Amniotic stem cell (primary cell): ENCODE data around the gene DNAI4.
"Not testable (repeated sequence)": the region's sequence is repeated elsewhere in the genome, so short reads cannot be mapped to it uniquely, and the experiment has no call there.

ENCODE experiments used
- DNase-seq: peaks from one replicate; lab custom pipeline; 2025; lab: John Stamatoyannopoulos, UW

DNAI4 gene

GRCh38 chr1:66833112-66833511, 91.5 kb downstream of the DNAI4 start:
- DNase-seq = no peak

GRCh38 chr1:66831529-66832239, 93.0 kb downstream of the DNAI4 start:
- no peak for DNase-seq

GRCh38 chr1:66824771-66825170, 99.9 kb downstream of the DNAI4 start:
- DNase-seq = no peak

GRCh38 chr1:66809736-66810326, 114.8 kb downstream of the DNAI4 start:
- no peak for DNase-seq

- DNase-seq = no peak
Observed at GRCh38 chr1:66809245-66809644, 115.4 kb downstream of the DNAI4 start.

GRCh38 chr1:66795839-66796238, 128.8 kb downstream of the DNAI4 start:
- not testable (repeated sequence) for DNase-seq

DNA sequence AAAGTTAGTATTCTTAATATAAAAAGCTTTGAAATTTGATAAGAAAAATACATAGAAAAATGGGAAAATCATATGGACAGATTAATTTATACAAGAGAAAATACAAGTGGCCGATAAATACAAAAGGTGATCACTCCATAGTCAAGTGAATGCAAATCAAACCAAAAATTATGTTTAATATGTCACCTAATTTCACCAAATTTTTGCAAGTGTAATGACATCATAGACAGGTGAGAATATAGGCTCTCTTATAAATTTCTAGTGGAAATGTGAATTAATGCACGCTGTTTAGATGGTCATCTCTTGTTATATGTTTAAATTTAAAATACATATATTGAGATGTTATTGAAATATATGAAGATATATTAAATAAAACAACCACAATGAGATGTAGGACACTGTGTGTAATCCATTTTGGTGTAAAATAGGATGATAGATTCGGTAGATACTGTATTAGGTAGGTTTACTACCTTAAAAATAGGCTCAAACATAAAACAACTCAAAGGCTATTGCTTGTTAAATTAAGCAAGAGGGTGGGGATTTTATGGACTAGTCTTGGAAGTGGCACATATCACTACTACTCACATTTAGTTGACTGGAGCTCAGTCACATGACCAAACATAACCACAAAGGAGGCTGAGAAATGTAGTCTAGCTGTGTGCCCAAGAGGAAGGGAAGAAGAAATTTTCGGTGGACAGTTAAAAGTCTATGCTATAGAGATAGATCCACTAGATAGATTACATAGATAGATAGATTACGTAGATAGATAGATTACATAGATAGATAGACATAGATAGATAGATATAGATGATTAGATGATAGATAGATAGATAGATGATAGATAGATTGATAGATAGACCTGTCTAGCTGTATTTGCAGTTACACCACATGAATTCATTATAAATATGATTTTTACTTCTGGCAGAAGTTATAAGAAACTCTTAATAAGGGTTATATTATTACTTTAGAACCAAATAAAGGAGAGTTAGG, 132.7 kb downstream of the DNAI4 start:
- DNase-seq = no peak

DNA sequence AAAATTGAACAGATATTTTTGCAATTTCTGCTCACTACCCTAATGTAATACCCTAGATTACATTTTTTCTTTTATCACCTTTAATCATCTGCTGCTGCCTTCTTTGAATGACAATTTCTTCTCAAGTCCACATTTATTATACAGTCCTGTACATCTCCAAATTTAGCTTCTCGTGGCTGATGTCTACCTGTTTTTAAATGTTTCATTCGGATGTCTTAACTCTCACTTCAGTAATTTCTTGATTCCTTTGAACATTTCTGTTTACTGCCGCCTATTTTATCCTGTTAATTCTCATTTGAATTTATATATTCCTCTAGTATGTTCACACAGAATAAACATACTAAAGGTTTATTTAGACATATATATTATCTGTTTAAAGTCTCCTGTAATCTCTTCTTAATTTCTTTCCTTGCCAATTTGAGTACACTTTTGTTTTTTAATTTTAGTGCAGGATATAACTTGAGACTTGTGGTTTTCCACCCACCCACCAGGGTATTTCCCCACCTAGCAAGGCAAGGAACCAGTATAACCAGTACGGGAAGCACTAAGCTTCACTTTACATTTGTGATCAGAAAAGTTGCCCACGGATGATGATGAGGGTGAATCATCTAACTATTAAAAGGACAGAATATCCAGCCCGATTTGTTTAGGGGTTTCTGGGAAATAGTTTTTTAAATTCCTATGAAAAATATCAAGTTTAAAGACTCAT, 136.3 kb downstream of the DNAI4 start:
- DNase-seq = no peak

GRCh38 chr1:66787641-66788040, 137.0 kb downstream of the DNAI4 start:
- DNase-seq = no peak

- DNase-seq = not testable (repeated sequence)
Observed at GRCh38 chr1:66785800-66786199, 138.9 kb downstream of the DNAI4 start.

GRCh38 chr1:66779475-66780078, 145.1 kb downstream of the DNAI4 start:
- no peak for DNase-seq

DNA sequence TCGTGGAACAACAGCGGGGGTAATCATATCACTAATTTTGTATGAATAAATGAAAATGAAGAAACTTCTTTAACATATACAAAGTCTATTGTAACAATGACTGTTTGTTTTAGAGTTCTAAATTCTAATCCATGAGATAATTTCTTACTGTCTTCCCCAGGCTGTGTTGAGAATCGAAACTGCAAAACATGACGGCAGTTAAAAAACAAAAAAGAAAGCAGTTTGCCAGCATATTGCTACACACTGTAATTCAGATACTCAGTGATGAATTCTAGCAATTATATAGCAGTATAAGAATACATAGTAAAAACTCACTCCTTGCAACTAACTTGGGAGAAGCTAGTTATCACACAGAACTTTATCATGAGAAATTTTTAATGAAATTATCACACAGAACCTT, 145.7 kb downstream of the DNAI4 start:
- no peak for DNase-seq

DNA sequence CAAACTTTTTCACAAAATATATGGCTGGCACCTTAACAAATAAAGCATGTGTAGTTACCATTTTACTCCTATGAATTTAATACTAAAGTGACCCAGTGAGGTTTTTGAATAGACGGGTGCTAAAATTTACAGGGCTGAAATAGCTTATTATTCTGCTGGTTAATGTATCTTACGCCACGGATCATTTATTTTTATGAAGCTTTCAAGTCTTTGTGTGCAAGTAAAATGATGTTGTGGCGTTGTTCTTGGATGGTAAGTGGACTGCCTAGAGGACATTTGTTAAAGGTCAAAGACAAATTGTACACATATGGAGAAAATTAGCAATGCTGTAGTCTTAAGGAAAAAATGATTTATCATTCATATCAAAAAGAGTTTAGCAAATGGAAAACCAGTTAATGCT, 146.4 kb downstream of the DNAI4 start:
- no peak for DNase-seq

DNA sequence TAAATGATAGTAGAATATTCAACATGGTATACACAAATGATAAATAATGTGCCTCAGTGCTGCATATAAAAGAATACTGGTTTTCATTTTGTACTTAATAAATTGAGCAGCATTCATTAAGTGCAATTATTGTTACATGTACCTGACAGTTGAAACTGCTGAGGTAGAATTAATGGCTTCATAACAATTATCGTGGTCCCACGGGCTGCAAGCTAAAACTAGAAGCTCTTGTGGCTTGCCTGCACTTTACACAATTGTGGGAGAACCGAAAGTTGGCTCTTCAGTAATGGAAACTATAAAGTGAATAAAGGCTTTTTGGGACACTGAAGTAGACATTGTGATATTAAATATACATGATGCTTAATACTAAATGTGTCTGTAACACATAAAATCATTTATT, 146.8 kb downstream of the DNAI4 start:
- DNase-seq = no peak

GRCh38 chr1:66775646-66776045, 149.0 kb downstream of the DNAI4 start:
- no peak for DNase-seq

DNA sequence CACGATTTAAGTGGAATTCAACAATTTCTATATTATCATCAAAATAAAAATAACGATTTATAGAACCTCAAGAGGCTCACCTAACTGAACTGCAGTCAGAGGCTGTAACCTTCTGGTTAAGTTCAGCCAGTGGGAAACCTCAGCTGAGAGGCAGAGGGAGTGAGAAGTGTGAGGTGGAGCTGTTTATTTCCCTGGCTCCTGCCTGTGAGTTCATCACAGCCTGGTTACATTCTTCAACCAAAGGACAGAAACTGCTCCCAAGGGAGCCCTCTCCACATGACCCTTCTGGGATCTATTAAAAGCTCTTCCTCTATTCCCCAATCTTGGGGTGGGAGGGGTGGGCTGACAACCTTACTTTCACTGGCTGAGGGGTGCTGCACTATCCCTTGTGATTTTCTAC, 150.2 kb downstream of the DNAI4 start:
- DNase-seq = no peak

- no peak for DNase-seq
Observed at GRCh38 chr1:66773227-66773626, 151.4 kb downstream of the DNAI4 start.

DNA sequence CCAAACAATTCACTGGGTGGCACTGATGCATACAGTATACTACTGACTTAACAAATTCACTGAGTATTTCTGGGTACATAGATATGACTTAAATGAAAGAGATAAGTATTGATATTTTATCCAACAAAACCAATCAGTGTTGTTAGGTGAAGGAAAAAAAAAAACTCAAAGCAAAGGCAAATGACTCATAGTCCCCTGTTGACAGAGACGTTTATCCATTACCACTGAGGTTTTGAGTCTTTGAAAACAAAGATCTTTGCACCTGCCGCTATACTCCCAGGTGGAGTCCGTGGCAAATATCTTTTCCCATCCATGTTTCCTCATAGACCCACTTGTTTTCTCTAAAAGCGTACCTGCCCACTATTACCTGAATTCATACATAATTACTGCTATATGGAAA, 154.0 kb downstream of the DNAI4 start:
- no peak for DNase-seq

DNA sequence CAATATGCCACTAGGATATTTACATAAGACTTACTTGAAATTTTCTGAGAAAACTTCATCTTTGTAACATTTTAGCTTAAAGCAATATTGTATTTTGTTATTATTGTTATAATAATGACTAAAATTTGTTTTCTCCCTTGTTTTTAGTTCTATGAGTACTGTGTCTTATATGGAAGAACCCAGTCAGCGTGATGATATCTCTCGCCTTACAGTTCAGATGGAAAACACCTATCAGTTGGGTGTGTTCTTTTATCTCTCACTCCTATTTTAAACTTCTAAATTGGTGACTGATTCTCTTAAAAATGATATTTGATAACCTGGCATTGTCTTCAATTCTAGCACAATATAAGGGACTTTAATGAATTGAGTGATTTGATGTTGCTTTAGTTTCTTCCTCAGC, 154.4 kb downstream of the DNAI4 start:
- no peak for DNase-seq

DNA sequence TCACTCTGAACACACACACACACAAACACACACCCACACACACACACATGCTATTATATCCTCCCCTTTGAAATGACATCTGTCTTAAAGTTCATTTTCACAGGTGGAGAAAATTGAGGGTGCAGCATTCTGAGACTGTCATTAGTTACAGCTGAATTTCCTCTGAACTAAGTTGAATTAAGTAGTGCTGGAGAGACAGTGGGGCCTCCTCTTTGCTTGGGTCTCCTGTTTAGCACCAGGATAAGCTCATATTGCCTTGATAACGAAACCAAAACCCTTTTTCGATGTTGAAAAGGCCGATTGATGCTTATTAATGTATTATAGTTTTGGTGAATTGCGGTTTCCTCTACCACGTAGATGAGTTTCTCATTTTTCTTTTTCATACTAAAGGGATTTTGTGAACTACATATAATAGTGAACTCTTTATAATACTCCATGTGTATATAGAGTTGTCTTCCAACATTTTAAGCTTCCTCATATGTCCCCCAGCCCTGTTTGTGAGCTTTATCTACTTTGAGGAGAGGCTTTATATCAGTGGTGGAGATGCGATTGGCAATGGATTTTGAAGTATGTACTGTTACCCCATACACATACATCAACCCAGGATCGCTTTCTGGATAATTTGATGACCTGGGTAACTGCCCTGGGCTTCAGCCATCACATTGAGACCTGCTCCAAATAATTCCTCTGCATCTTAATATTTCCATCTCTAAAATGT, 155.0 kb downstream of the DNAI4 start:
- no peak for DNase-seq

GRCh38 chr1:66768965-66769364, 155.7 kb downstream of the DNAI4 start:
- no peak for DNase-seq
